Neural cell (in vitro differentiated cells): Measurements from ENCODE around the gene ZNF804B. TPM values are rescaled to one million over a fixed set of nuclear protein-coding genes. Genes with fewer than 3 reads are reported as not detected.

Experiments
- H2AFZ ChIP-seq: fragments of 200-600, 300-800 bp; sonication (generic), shearing (Covaris generic); 2 replicates; pipeline ENCODE4 v1.6.0; 2014; ENCODE audit warnings: low read depth, mild to moderate bottlenecking, antibody characterized with exemption, low read length, moderate library complexity
- H3F3A ChIP-seq: fragments of 200-600 bp; shearing (Covaris generic); 2 replicates; pipeline ENCODE4 v1.6.1; 2016; ENCODE audit warnings: mild to moderate bottlenecking, moderate library complexity, mixed read lengths, antibody characterized with exemption, low read length; ENCODE audit not compliant: insufficient read depth, poor library complexity, severe bottlenecking
- H3K27ac ChIP-seq: fragments of 200-600, 300-800 bp; sonication (generic), shearing (Covaris generic); 2 replicates; pipeline ENCODE4 v1.5.1; 2014; ENCODE audit warnings: mild to moderate bottlenecking, low read length, moderate library complexity
- H3K27me3 ChIP-seq: fragments of 300-800, 200-600 bp; sonication (generic), shearing (Covaris generic); 2 replicates; pipeline ENCODE4 v1.6.0; 2014; ENCODE audit warnings: mild to moderate bottlenecking, low read depth, low read length, moderate library complexity; ENCODE audit not compliant: insufficient read depth
- H3K36me3 ChIP-seq: fragments of 300-800, 200-600 bp; sonication (generic), shearing (Covaris generic); 2 replicates; pipeline ENCODE4 v1.5.1; 2014; ENCODE audit warnings: mild to moderate bottlenecking, antibody characterized with exemption, low read length, moderate library complexity; ENCODE audit not compliant: insufficient read depth
- H3K4me2 ChIP-seq: fragments of 300-800, 200-600 bp; sonication (generic), shearing (Covaris generic); 2 replicates; pipeline ENCODE4 v1.6.0; 2014; ENCODE audit warnings: mild to moderate bottlenecking, low read length
- H3K4me3 ChIP-seq: fragments of 300-800, 200-600 bp; sonication (generic), shearing (Covaris generic); 2 replicates; pipeline ENCODE4 v1.5.1; 2014; ENCODE audit warnings: mild to moderate bottlenecking, low read length, moderate library complexity
- H3K79me2 ChIP-seq: fragments of 200-600 bp; shearing (Covaris generic); replicated peaks from 2 replicates; pipeline ENCODE4 v1.6.0; 2014; ENCODE audit warnings: mild to moderate bottlenecking, low read length, moderate library complexity; ENCODE audit not compliant: insufficient read depth
- H3K9ac ChIP-seq: fragments of 300-800, 200-600 bp; sonication (generic), shearing (Covaris generic); 2 replicates; pipeline ENCODE4 v1.6.1; 2016; ENCODE audit warnings: mild to moderate bottlenecking, low read length, mixed read lengths
- H3K9me2 ChIP-seq: fragments of 200-600 bp; shearing (Covaris generic); 2 replicates; pipeline ENCODE4 v1.6.1; 2016; ENCODE audit warnings: mild to moderate bottlenecking, low read length, mixed read lengths; ENCODE audit not compliant: insufficient read depth
- H3K9me3 ChIP-seq: fragments of 200-600, 300-800 bp; sonication (generic), shearing (Covaris generic); 2 replicates; pipeline ENCODE4 v1.6.1; 2016; ENCODE audit warnings: mild to moderate bottlenecking, mixed run types, low read length, moderate library complexity, mixed read lengths
- H4K20me1 ChIP-seq: fragments of 200-600 bp; shearing (Covaris generic); 2 replicates; pipeline ENCODE4 v1.6.1; 2016; ENCODE audit warnings: mild to moderate bottlenecking, mixed run types; ENCODE audit not compliant: insufficient read depth
- CTCF ChIP-seq: fragments of 450-650 bp; IDR thresholded peaks from 2 replicates; pipeline ENCODE4 v1.5.1; 2014; ENCODE audit warnings: antibody characterized with exemption, mild to moderate bottlenecking, moderate library complexity; ENCODE audit not compliant: poor library complexity, severe bottlenecking
- EP300 ChIP-seq: fragments of 450-650 bp; conservative IDR thresholded peaks from 2 replicates; pipeline ENCODE4 v1.6.1; 2014; ENCODE audit warnings: antibody characterized with exemption, mild to moderate bottlenecking, moderate library complexity; ENCODE audit not compliant: poor library complexity, severe bottlenecking
- EZH2 ChIP-seq: fragments of 200-600, 300-800 bp; shearing (Covaris generic), sonication (generic); IDR thresholded peaks from 2 replicates; pipeline ENCODE4 v1.6.1; 2014; ENCODE audit warnings: antibody characterized with exemption, low read length, borderline replicate concordance, mild to moderate bottlenecking; ENCODE audit not compliant: insufficient read depth, poor library complexity, severe bottlenecking
- MXI1 ChIP-seq: fragments of 450-650 bp; conservative IDR thresholded peaks from 2 replicates; pipeline ENCODE4 v1.6.1; 2014; ENCODE audit warnings: antibody characterized with exemption, mild to moderate bottlenecking; ENCODE audit not compliant: poor library complexity, severe bottlenecking
- POLR2AphosphoS5 ChIP-seq: IDR thresholded peaks from 2 replicates; pipeline ENCODE4 v1.6.1; 2012
- RAD21 ChIP-seq: fragments of 450-650 bp; conservative IDR thresholded peaks from 2 replicates; pipeline ENCODE4 v1.6.1; 2014; ENCODE audit warnings: antibody characterized with exemption, mild to moderate bottlenecking, moderate library complexity
- REST ChIP-seq: IDR thresholded peaks from 2 replicates; pipeline ENCODE4 v1.6.1; 2012; ENCODE audit warnings: borderline replicate concordance
- SMC3 ChIP-seq: fragments of 450-650 bp; conservative IDR thresholded peaks from 2 replicates; pipeline ENCODE4 v1.6.1; 2014; ENCODE audit warnings: antibody characterized with exemption, mild to moderate bottlenecking, moderate library complexity; ENCODE audit not compliant: poor library complexity
- TAF1 ChIP-seq: IDR thresholded peaks from 2 replicates; pipeline ENCODE4 v1.6.1; 2012; ENCODE audit warnings: low read depth
- polyA plus RNA-seq: library from polyadenylated mRNA; depleted of rRNA; stranded (reverse); fragments of >200 nt; gene quantifications from 2 replicates; pipeline ENCODE4 v1.2.3, GENCODE V29; 2014

ZNF804B gene
- polyA plus RNA-seq, 1 donor from 2014 or later = 0.37 TPM

GRCh38 chr7:89077992-89078391, 318.5 kb downstream of the ZNF804B start:
- Histone ChIP-seq H3K27me3 (no peaks in the 10 kb centered on the region), H3K9me3 (no peaks in the 10 kb centered on the region), H3F3A (no peaks in the 10 kb centered on the region), H4K20me1 (no peaks in the 10 kb centered on the region), H3K27ac (no peak overlapping the region), H3K79me2 (no peaks in the 10 kb centered on the region), H3K36me3 (no peaks in the 10 kb centered on the region), H2AFZ (no peak overlapping the region), H3K4me2 (no peak overlapping the region), H3K9ac (no peak overlapping the region), H3K4me3 (no peak overlapping the region), H3K9me2 (no peaks in the 10 kb centered on the region)
- TF ChIP-seq EZH2 = no peak
- TF ChIP-seq TAF1 = no peak
- TF ChIP-seq RAD21 = no peak
- no peak for TF ChIP-seq MXI1
- TF ChIP-seq POLR2AphosphoS5 = no peak
- TF ChIP-seq CTCF = no peak
- no peak for TF ChIP-seq REST
- no peak for TF ChIP-seq EP300
- TF ChIP-seq SMC3 = no peak

DNA sequence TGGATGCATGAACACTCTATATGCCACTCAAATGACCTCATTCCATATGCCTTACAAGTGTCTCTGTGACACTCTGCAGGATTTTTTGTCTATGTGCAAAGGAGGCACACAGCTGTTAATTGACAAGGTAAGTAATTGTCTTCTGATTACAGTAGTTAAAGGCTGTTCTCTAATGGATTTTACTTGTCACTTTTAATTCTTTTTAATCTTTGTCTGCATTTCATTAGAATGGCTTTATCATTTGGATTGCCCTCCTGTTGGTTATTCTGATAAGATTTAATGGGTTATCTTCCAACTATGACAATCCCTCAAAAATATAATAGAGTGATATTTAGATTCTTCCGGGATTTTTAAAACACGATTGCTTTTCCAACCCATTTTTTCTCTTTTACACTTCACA, 326.1 kb downstream of the ZNF804B start:
- H3K79me2 ChIP-seq = no peaks in the 10 kb centered on the region
- H3K27me3 ChIP-seq = no peaks in the 10 kb centered on the region
- no peaks in the 10 kb centered on the region for H4K20me1 ChIP-seq
- no peak overlapping the region for H3K9ac ChIP-seq
- H3F3A ChIP-seq = no peaks in the 10 kb centered on the region
- no peak overlapping the region for H3K27ac ChIP-seq
- H3K4me3 ChIP-seq = no peak overlapping the region
- H3K9me3 ChIP-seq = no peaks in the 10 kb centered on the region
- no peak overlapping the region for H3K4me2 ChIP-seq
- H3K36me3 ChIP-seq = no peaks in the 10 kb centered on the region
- TF ChIP-seq REST (no peak), RAD21 (no peak), SMC3 (no peak), EP300 (no peak), TAF1 (no peak), MXI1 (no peak), CTCF (no peak)
- H2AFZ ChIP-seq = no peak overlapping the region
- no peaks in the 10 kb centered on the region for H3K9me2 ChIP-seq
